AG09309 (cell line): Measurements from ENCODE around the gene HK2.
"Not testable (repeated sequence)": the region's sequence is repeated elsewhere in the genome, so short reads cannot be mapped to it uniquely, and the experiment has no call there.

ENCODE experiments used
- DNase-seq: peaks from one replicate; pipeline ENCODE4 v3.0.0-alpha.2; 2010; ENCODE audit warnings: low read depth
- H3K4me3 ChIP-seq: 2 replicates; pipeline ENCODE4 v1.5.1; 2011; ENCODE audit warnings: mild to moderate bottlenecking, low read depth, low read length, moderate library complexity; ENCODE audit not compliant: control insufficient read depth
- TF ChIP-seq, protein P1 (sequence below): IDR thresholded peaks from 2 replicates; pipeline ENCODE4 v1.5.1; 2011; ENCODE audit warnings: mild to moderate bottlenecking, low read depth, low read length, inconsistent platforms; ENCODE audit not compliant: insufficient read depth, control insufficient read depth; ENCODE audit errors: missing control alignments

The HK2 gene

DNA sequence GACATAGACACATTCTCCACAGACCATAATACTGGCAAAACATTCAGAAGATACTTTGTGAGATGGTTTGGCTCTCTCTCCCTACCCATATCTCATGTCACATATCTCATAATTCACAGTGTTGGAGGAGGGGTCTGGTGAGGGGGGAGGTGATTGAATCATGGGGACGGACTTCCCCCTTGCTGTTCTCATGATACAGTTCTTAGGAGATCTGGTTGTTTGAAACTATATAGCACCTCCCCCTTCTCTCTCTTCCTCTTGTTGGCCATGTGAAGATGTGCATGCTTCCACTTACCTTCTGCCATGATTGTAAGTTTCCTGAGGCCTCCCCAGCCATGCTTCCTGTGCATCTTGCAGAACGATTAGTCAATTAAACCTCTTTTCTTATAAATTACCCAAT is 61.1 kb downstream of the HK2 start:
- TF ChIP-seq, protein P1, sequence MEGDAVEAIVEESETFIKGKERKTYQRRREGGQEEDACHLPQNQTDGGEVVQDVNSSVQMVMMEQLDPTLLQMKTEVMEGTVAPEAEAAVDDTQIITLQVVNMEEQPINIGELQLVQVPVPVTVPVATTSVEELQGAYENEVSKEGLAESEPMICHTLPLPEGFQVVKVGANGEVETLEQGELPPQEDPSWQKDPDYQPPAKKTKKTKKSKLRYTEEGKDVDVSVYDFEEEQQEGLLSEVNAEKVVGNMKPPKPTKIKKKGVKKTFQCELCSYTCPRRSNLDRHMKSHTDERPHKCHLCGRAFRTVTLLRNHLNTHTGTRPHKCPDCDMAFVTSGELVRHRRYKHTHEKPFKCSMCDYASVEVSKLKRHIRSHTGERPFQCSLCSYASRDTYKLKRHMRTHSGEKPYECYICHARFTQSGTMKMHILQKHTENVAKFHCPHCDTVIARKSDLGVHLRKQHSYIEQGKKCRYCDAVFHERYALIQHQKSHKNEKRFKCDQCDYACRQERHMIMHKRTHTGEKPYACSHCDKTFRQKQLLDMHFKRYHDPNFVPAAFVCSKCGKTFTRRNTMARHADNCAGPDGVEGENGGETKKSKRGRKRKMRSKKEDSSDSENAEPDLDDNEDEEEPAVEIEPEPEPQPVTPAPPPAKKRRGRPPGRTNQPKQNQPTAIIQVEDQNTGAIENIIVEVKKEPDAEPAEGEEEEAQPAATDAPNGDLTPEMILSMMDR: no peak
- DNase-seq: no peak
- no peak overlapping the region for H3K4me3 ChIP-seq

DNA sequence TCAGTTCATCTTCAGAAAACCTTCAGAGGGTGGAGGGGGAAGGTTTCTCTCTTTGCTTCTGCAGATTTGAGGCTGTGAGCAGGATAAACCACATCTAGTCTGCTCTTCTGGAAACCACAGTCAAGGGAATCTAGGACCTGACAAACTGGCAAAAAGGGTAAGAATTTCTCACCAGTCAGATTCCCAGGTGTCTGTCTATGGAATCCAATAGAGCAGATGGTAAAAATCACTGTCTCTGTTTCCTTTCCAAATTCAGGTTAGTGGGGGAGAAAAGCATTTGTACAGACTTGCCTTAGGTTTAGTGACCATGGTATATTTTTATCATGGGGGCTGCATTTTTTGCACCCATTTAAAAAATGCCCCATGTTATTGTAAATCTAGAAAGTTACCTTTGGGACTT is 62.3 kb downstream of the HK2 start:
- H3K4me3 ChIP-seq: no peak overlapping the region
- no peak for DNase-seq
- TF ChIP-seq, protein P1: no peak

DNA sequence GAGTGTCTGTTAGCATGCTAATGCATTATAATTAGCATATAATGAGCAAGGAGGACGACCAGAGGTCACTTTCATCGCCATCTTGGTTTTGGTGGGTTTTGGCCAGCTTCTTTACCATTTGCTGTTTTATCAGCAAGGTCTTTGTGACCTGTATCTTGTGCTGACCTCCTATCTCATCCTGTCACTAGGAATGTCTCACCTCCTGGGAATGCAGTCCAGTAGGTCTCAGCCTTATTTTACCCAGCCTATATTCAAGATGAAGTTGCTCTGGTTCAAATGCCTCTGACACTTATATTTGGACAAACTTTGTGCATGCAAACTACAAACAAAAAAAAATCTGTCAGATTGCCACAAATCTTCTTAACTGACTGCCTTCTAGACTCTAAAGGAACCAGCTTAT is 66.3 kb downstream of the HK2 start:
- H3K4me3 ChIP-seq, DNase-seq: not testable (repeated sequence)

DNA sequence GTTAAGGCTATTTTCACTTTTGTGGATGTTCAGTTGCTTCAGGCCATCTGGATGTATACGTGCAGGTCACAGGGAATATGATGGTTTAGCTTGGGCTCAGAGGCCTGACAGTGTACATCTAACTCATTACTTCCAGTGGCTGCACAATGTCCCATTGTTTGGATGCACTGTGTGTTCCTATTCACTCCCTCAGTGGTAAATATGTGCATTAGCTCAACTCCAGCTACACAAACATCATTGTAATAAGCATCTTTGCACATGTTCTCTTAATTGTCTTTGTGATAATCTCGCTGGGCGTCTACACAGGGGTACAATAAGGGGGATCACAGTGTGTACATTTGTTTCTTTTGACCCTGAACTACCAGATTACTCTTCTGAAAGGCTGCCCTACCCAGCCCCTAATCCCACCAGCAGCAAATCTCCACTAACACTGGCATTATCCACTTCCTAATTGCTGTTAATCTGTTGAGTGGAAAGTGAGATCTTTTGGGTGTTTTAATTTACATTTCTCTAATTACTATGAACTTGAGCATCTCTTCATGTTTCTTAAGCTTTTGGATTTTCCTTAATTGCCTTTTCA is 68.4 kb downstream of the HK2 start:
- TF ChIP-seq, protein P1: no peak
- DNase-seq: no peak
- H3K4me3 ChIP-seq: no peak overlapping the region

DNA sequence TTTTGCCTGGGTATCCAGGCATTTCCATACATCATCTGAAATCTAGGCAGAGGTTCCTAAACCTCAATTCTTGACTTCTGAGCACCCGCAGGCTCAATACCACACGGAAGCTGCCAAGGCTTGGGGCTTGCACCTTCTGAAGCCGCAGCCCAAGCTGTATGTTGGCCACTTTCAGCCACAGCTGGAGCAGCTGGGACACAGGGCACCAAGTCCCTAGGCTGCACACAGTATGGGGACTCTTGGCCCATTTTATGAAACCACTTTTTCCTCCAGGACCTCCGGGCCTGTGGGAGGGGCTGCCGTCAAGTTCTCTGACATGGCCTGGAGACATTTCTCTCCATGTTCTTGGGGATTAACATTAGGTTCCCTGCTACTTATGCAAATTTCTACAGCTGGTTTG is 72.5 kb downstream of the HK2 start:
- DNase-seq: no peak
- H3K4me3 ChIP-seq: no peak overlapping the region
- TF ChIP-seq, protein P1: no peak

DNA sequence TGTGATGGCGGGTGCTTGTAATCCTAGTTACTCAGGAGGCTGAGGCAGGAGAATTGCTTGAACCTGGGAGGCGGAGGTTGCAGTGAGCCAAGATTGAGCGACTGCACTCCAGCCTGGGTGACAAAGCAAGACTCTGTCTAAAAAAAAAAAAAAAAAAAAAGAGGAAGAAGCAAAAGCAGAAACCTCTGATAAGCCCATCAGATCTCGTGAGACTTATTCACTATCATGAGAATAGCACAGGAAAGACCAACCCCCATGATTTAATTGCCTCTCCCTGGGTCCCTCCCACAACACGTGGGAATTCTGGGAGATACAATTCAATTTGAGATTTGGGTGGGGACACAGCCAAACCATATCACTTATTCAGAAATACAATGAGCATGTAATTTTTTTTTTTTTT is 73.6 kb downstream of the HK2 start:
- not testable (repeated sequence) for DNase-seq, H3K4me3 ChIP-seq

DNA sequence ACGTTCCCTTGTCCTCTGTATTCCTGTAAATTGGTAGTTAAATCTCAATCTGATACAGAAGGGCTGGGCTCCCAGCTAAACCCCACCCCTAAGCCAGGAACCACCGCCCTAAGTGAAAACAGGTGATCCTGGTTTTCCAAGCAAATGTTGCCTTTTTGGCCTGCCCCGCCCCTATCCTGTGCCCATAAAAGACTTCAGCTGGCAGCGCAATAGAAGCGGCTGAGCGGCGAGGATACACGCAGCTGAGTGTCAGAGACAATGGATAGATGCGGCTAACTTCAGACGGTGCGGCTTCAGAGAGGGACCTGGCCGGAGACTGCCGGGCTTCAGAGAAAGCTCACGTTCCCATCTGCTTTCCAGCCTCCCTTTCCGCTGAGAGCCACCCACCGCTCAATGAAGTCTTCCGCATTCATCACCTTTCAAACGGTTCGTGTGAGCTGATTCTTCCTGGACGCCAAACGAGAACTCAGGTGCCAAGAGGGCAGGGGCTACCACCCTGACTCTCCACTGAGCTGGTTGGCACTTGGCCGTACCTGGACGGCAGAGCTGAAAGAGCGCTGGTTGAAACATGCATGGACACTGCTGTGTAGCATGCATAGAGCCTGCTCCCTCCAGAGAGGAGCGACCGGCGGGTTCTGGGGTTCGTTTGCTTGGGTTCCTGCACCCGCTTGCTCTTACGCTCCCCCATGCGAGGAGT is 75.0 kb downstream of the HK2 start:
- DNase-seq: no peak
- peak overlapping the region; percentile 7; the same call in 1 of the 2 replicates for H3K4me3 ChIP-seq

More for the DNA sequence above, 75.0 kb downstream of the HK2 start:
- TF ChIP-seq, protein P1: no peak
